Esophagus squamous epithelium (tissue), 5 donors: ENCODE results near the gene GABBR2. TPM values are rescaled to one million over a fixed set of nuclear protein-coding genes. Genes with fewer than 3 reads are reported as not detected.

Source experiments
- DNase-seq: peaks from one replicate; lab custom pipeline; 2025; lab: John Stamatoyannopoulos, UW
- H3K27ac ChIP-seq, 4 donors: fragments of 200-600 bp; sonication (generic); one replicate each; pipeline ENCODE4 v1.5.1; 2016 to 2019; ENCODE audit warnings: mild to moderate bottlenecking in 1 of 4
- H3K27me3 ChIP-seq, 4 donors: fragments of 200-600 bp; sonication (generic); 1 replicate in 3 of 4; 2 replicates in 1 of 4; pipeline versions ENCODE4 v1.5.1 to v1.6.0; 2017 to 2021; ENCODE audit warnings: antibody characterized with exemption in 1 of 4
- H3K36me3 ChIP-seq, 3 donors: fragments of 200-600 bp; sonication (generic); one replicate each; pipeline ENCODE4 v1.5.1; 2016 to 2019
- H3K4me1 ChIP-seq, 3 donors: fragments of 200-600 bp; sonication (generic); one replicate each; pipeline ENCODE4 v1.5.1; 2017 to 2019
- H3K4me3 ChIP-seq, 4 donors: fragments of 200-600 bp; sonication (generic); 1 replicate in 3 of 4; 2 replicates in 1 of 4; pipeline ENCODE4 v1.5.1; 2016 to 2019; ENCODE audit warnings: mild to moderate bottlenecking in 2 of 4, moderate library complexity in 1 of 4
- H3K9me3 ChIP-seq, 3 donors: fragments of 200-600 bp; sonication (generic); one replicate each; pipeline ENCODE4 v1.5.1; 2016 to 2019
- CTCF ChIP-seq, 6 experiments: fragments of 450-650 bp in 4 of 6; fragments of 200-600 bp in 2 of 6; sonication (generic) in 2 of 6; IDR thresholded peaks; one replicate each; pipeline ENCODE4 v1.5.1; 2016 to 2019; ENCODE audit warnings: antibody characterized with exemption in 6 of 6, mild to moderate bottlenecking in 4 of 6, moderate library complexity in 4 of 6
- POLR2A ChIP-seq, 4 donors: fragments of 450-650 bp; IDR thresholded peaks; one replicate each; pipeline ENCODE4 v1.6.1; 2017; ENCODE audit warnings: antibody characterized with exemption in 4 of 4, mild to moderate bottlenecking in 4 of 4, moderate library complexity in 3 of 4
- WGBS, 2 donors: methylation state at CpG; one replicate each; pipeline ENCODE4 v1.1.5; 2018; 5-methylcytosine and 5-hydroxymethylcytosine counted together
- intact Hi-C: fragments of 100-400 bp; cut with DNase I; formaldehyde crosslinking; loops from one replicate; pipeline ENCODE4 v1.15.0; 2022
- total RNA-seq, 4 donors: library from RNA; depleted of rRNA; stranded (reverse); fragments of >200 nt; gene quantifications; one replicate each; pipeline ENCODE4 v1.1.0, GENCODE V29; 2016
- donor health status: DM: yes; HTN: yes; CAD: no.

Gene GABBR2
- total RNA-seq, 4 donors from 2014 or later = not detected

GRCh38 chr9:98565152-98566135 lies 143.3 kb downstream of the GABBR2 start:
- DNase-seq = no peak
- Histone ChIP-seq H3K36me3 (no peaks in the 10 kb centered on the region), H3K4me1 (no peaks in the 10 kb centered on the region), H3K4me3 (no peak overlapping the region), H3K27ac (no peak overlapping the region), H3K27me3 (peaks cover 0 to 4% (median 0%) of the 10 kb centered on the region in 4 donors), H3K9me3 (no peaks in the 10 kb centered on the region)
- intact Hi-C loops = no loop called here
- 88 to 89% methylated on average over 6 to 9 of the region's 15 CpGs for WGBS, 2 donors
- no peak for TF ChIP-seq POLR2A (IDR thresholded peaks at IDR 0.05)
- no peak for TF ChIP-seq CTCF (IDR thresholded peaks at IDR 0.05)

GRCh38 chr9:98564714-98565113 lies 144.0 kb downstream of the GABBR2 start:
- Histone ChIP-seq H3K27me3 (peaks cover 0 to 4% (median 0%) of the 10 kb centered on the region in 4 donors), H3K36me3 (no peaks in the 10 kb centered on the region), H3K4me1 (no peaks in the 10 kb centered on the region), H3K9me3 (no peaks in the 10 kb centered on the region), H3K4me3 (no peak overlapping the region), H3K27ac (no peak overlapping the region)
- DNase-seq = no peak
- no peak for TF ChIP-seq POLR2A (IDR thresholded peaks at IDR 0.05)
- TF ChIP-seq CTCF (IDR thresholded peaks at IDR 0.05) = no peak
- WGBS, 2 donors = 87 to 100% methylated on average over 3 to 4 of the region's 4 CpGs
- intact Hi-C loops = no loop called here

GRCh38 chr9:98563988-98564387 lies 144.7 kb downstream of the GABBR2 start:
- DNase-seq = no peak
- intact Hi-C loops = no loop called here
- H3K4me3 ChIP-seq = no peak overlapping the region
- no peaks in the 10 kb centered on the region for H3K27me3 ChIP-seq
- H3K9me3 ChIP-seq = no peaks in the 10 kb centered on the region
- TF ChIP-seq POLR2A (IDR thresholded peaks at IDR 0.05) = no peak
- no peak for TF ChIP-seq CTCF (IDR thresholded peaks at IDR 0.05)
- no peak overlapping the region for H3K27ac ChIP-seq
- no peaks in the 10 kb centered on the region for H3K4me1 ChIP-seq
- 72 to 74% methylated on average over 4 to 6 of the region's 6 CpGs for WGBS, 2 donors
- no peaks in the 10 kb centered on the region for H3K36me3 ChIP-seq

GRCh38 chr9:98563212-98563907 lies 145.4 kb downstream of the GABBR2 start:
- WGBS, 2 donors = 71 to 83% methylated on average over 8 to 13 of the region's 14 CpGs
- intact Hi-C loops = no loop called here

More at GRCh38 chr9:98563212-98563907, 145.4 kb downstream of the GABBR2 start:
- H3K36me3 ChIP-seq = no peaks in the 10 kb centered on the region
- no peak for TF ChIP-seq POLR2A (IDR thresholded peaks at IDR 0.05)
- no peak for TF ChIP-seq CTCF (IDR thresholded peaks at IDR 0.05)
- no peak for DNase-seq
- H3K27me3 ChIP-seq = no peaks in the 10 kb centered on the region
- H3K9me3 ChIP-seq = no peaks in the 10 kb centered on the region
- no peak overlapping the region for H3K4me3 ChIP-seq
- H3K27ac ChIP-seq = no peak overlapping the region
- no peaks in the 10 kb centered on the region for H3K4me1 ChIP-seq
